ENCODE results near the gene ECI2. TPM values are rescaled to one million over a fixed set of nuclear protein-coding genes. Genes with fewer than 3 reads are reported as not detected.

The ECI2 gene
- total RNA-seq, 1 donor from 2014 or later: 49.1 TPM

DNA sequence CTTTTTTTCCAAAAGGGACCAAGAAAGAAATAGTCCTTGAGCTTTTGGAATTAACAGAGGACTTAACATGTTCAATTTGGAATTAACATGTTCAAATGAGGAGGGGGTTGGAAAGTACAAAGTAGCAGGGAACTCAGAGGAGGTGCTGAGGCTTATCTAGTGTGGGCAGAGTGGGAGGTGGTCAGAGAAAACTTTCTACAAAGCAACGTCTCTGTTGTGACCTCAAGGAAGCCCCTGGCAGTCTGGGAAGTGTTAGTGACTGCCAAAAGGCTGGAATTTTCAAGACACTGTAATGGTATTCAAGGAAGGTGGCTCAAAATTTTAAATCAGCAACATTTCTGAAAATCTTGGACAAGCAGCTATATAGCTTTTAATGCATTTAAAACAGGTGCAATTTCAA is 7.3 kb downstream of the ECI2 start:
- no peaks in the 10 kb centered on the region for H3F3A ChIP-seq (ENCODE audit: low read depth)
- H3K27ac ChIP-seq: no peak overlapping the region
- no peak overlapping the region for H3K27ac Mint-ChIP-seq
- no peak overlapping the region for H3K9ac ChIP-seq
- H3K4me1 ChIP-seq: no peaks in the 10 kb centered on the region
- peaks cover 12% of the 10 kb centered on the region for H3K9me3 Mint-ChIP-seq
- H3K4me3 ChIP-seq: no peak overlapping the region
- no peaks in the 10 kb centered on the region for H3K27me3 ChIP-seq
- no peak overlapping the region for H3K4me3 Mint-ChIP-seq
- DNase-seq (ENCODE audit: low spot score): no peak
- H3K36me3 ChIP-seq: peaks cover 9% of the 10 kb centered on the region
- H3K4me2 ChIP-seq: no peak overlapping the region
- no peak overlapping the region for H2AFZ ChIP-seq (replicated peaks)
- H3K9me3 ChIP-seq (ENCODE audit: low read depth): no peaks in the 10 kb centered on the region
- no peaks in the 10 kb centered on the region for H3K27me3 Mint-ChIP-seq (ENCODE audit: insufficient read depth, low read depth)
- TF ChIP-seq, protein P1, sequence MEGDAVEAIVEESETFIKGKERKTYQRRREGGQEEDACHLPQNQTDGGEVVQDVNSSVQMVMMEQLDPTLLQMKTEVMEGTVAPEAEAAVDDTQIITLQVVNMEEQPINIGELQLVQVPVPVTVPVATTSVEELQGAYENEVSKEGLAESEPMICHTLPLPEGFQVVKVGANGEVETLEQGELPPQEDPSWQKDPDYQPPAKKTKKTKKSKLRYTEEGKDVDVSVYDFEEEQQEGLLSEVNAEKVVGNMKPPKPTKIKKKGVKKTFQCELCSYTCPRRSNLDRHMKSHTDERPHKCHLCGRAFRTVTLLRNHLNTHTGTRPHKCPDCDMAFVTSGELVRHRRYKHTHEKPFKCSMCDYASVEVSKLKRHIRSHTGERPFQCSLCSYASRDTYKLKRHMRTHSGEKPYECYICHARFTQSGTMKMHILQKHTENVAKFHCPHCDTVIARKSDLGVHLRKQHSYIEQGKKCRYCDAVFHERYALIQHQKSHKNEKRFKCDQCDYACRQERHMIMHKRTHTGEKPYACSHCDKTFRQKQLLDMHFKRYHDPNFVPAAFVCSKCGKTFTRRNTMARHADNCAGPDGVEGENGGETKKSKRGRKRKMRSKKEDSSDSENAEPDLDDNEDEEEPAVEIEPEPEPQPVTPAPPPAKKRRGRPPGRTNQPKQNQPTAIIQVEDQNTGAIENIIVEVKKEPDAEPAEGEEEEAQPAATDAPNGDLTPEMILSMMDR (IDR thresholded peaks at IDR 0.05): no peak
- TF ChIP-seq EZH2phosphoT487 (IDR thresholded peaks at IDR 0.05): no peak
- no peak for TF ChIP-seq EZH2 (IDR thresholded peaks at IDR 0.05)
- H3K36me3 Mint-ChIP-seq: peaks cover 50% of the 10 kb centered on the region
- H3K4me1 Mint-ChIP-seq: peaks cover 2% of the 10 kb centered on the region
- no peaks in the 10 kb centered on the region for H3K79me2 ChIP-seq (ENCODE audit: low read depth)
- H4K20me1 ChIP-seq (ENCODE audit: low read depth): no peaks in the 10 kb centered on the region

GRCh38 chr6:4125933-4126864 is 9.2 kb downstream of the ECI2 start:
- Mint-ChIP-seq H3K27ac (no peak overlapping the region), H3K4me3 (no peak overlapping the region), H3K36me3 (peaks cover 39% of the 10 kb centered on the region), H3K9me3 (peaks cover 3% of the 10 kb centered on the region), H3K4me1 (no peaks in the 10 kb centered on the region), H3K27me3 (ENCODE audit: insufficient read depth, low read depth) (no peaks in the 10 kb centered on the region)
- DNase-seq (ENCODE audit: low spot score): no peak
- Histone ChIP-seq H3K4me2 (no peak overlapping the region), H3K79me2 (ENCODE audit: low read depth) (no peaks in the 10 kb centered on the region), H3K9ac (no peak overlapping the region), H3K4me3 (no peak overlapping the region), H3K9me3 (ENCODE audit: low read depth) (no peaks in the 10 kb centered on the region), H3K36me3 (peaks cover 9% of the 10 kb centered on the region), H2AFZ (replicated peaks) (no peak overlapping the region), H3K27me3 (no peaks in the 10 kb centered on the region), H3K4me1 (no peaks in the 10 kb centered on the region), H3F3A (ENCODE audit: low read depth) (no peaks in the 10 kb centered on the region), H3K27ac (no peak overlapping the region), H4K20me1 (ENCODE audit: low read depth) (no peaks in the 10 kb centered on the region)
- no peak for TF ChIP-seq EZH2 (IDR thresholded peaks at IDR 0.05)
- TF ChIP-seq, protein P1 (IDR thresholded peaks at IDR 0.05): no peak
- no peak for TF ChIP-seq EZH2phosphoT487 (IDR thresholded peaks at IDR 0.05)

- no peak overlapping the region for H3K4me2 ChIP-seq
- Mint-ChIP-seq H3K36me3 (peaks cover 42% of the 10 kb centered on the region), H3K27me3 (ENCODE audit: insufficient read depth, low read depth) (no peaks in the 10 kb centered on the region), H3K9me3 (peaks cover 3% of the 10 kb centered on the region), H3K27ac (no peak overlapping the region), H3K4me3 (no peak overlapping the region), H3K4me1 (no peaks in the 10 kb centered on the region)
- H3K36me3 ChIP-seq: peaks cover 5% of the 10 kb centered on the region
- H3F3A ChIP-seq (ENCODE audit: low read depth): no peaks in the 10 kb centered on the region
- DNase-seq (ENCODE audit: low spot score): no peak
- H2AFZ ChIP-seq (replicated peaks): no peak overlapping the region
- no peak for TF ChIP-seq EZH2phosphoT487 (IDR thresholded peaks at IDR 0.05)
- TF ChIP-seq, protein P1 (IDR thresholded peaks at IDR 0.05): no peak
- TF ChIP-seq EZH2 (IDR thresholded peaks at IDR 0.05): no peak
- no peak overlapping the region for H3K27ac ChIP-seq
- no peak overlapping the region for H3K4me3 ChIP-seq
- H3K9me3 ChIP-seq (ENCODE audit: low read depth): no peaks in the 10 kb centered on the region
- H3K79me2 ChIP-seq (ENCODE audit: low read depth): no peaks in the 10 kb centered on the region
- H4K20me1 ChIP-seq (ENCODE audit: low read depth): no peaks in the 10 kb centered on the region
- H3K4me1 ChIP-seq: no peaks in the 10 kb centered on the region
- H3K27me3 ChIP-seq: no peaks in the 10 kb centered on the region
- H3K9ac ChIP-seq: no peak overlapping the region
These were observed 9.9 kb downstream of the ECI2 start for GRCh38 chr6:4125500-4125899.
